ENCODE results near the gene SMYD4.

- TF ChIP-seq CTCF (IDR thresholded peaks at IDR 0.05; ENCODE audit: poor library complexity): no peak
- TF ChIP-seq EZH2phosphoT487 (IDR thresholded peaks at IDR 0.05; ENCODE audit: low read depth, severe bottlenecking, unreplicated experiment): no peak
- TF ChIP-seq EZH2 (IDR thresholded peaks at IDR 0.05; ENCODE audit: borderline replicate concordance): no peak
Observed at GRCh38 chr17:1843947-1844346, 14.2 kb upstream of the SMYD4 start.

Data from hepatocyte (in vitro differentiated cells).